HG02943 (cell line): ENCODE measurements around the gene PHF2.

Experiments
- ATAC-seq: cut with Tn5 transposase; IDR thresholded peaks from one replicate; pipeline ENCODE4 v1.9.1; 2021; ENCODE audit warnings: mild to moderate bottlenecking, low read depth, moderate library complexity; ENCODE audit not compliant: unreplicated experiment

Gene PHF2

DNA sequence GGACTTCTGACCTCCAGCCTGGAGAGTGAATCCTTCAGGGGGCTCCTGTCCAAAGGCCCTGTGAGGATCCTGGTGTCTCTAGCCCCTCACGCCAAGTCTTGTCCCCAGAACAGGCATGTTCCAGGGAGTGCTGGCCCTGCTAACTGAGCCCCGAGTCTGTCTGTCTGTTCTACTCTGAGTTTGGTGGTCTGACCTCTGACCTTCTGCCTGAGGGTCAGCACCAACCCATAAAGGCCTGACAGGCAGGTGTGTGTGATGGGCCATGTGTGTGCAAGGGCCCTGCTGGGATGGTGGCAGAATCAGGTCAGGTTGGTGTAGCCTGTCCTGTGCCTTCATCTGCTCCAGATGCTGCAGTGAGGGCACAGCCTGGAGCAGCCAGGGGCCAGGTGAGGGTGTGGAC lies 46.3 kb downstream of the PHF2 start:
- ATAC-seq: no peak

DNA sequence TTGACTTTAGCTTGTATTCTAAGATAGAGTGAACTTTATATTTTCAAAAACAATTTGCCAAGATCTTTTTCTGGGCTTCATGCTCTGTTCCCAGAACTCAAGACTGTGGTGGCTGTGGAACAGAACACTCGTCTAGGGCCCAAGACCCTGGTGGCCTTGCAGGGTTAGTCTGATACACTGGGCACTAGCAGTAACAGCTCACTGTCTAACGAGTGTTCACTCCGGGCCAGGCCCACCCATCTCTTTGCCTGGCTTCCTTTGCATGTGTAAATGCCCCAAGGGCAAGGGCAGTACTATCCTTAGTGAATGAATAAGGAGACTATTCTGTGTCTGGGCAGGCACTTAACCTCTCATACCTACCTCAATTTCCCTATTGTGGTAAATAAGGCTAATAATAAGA lies 47.4 kb downstream of the PHF2 start:
- ATAC-seq: no peak

GRCh38 chr9:93624431-93624834 lies 48.0 kb downstream of the PHF2 start:
- no peak for ATAC-seq

- no peak for ATAC-seq
Measured at GRCh38 chr9:93624977-93625376, 48.6 kb downstream of the PHF2 start.

DNA sequence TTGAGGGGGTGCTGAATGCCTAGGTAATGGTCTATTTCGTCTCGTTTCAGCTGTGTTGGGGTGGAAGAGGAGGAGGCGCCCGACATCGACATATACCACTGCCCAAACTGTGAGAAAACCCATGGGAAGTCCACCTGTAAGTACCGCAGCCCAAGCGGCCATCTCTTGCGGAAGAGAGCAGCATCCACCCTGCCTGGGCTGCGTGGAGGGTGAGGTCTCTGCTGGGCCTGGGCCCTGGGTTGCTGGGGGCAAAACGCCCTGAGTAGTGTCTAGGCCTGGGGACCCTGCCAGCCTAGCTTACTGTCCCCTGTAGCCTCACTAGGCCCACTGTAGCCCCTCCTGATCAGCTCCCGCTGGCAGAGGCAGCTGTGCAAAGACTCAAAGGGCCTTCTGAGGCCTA lies 53.5 kb downstream of the PHF2 start:
- no peak for ATAC-seq

DNA sequence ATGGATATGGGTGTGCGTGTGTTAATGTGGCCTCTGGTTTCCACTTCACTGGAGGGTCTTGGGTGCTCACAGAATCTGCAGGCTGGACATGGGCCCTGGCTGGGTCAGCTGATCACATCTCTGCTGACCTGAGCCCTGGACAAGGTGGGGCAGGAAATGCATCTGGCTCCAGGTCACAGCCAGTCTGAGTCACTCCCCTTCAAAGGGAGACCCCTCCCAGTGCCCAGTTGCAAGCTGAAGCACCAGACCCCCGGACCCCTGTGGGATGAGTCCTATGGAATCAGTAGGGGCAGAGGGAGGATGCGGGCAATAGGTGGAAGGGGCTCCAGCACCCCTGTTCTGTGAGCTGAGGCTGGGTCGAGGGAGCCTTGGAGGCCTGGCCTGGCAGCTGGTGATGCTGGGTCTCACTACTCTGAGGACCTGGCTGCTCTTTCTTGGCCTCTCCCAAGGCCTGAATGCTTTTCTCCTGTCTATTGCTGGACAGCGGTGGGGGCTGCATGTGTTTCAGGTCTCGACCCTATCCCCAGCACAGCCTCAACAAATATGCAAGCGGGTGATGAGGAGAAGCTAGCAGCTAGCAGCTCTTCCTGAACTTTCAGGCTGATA lies 54.5 kb downstream of the PHF2 start:
- no peak for ATAC-seq

- ATAC-seq: no peak
Measured at GRCh38 chr9:93633492-93634221, 57.3 kb downstream of the PHF2 start.

DNA sequence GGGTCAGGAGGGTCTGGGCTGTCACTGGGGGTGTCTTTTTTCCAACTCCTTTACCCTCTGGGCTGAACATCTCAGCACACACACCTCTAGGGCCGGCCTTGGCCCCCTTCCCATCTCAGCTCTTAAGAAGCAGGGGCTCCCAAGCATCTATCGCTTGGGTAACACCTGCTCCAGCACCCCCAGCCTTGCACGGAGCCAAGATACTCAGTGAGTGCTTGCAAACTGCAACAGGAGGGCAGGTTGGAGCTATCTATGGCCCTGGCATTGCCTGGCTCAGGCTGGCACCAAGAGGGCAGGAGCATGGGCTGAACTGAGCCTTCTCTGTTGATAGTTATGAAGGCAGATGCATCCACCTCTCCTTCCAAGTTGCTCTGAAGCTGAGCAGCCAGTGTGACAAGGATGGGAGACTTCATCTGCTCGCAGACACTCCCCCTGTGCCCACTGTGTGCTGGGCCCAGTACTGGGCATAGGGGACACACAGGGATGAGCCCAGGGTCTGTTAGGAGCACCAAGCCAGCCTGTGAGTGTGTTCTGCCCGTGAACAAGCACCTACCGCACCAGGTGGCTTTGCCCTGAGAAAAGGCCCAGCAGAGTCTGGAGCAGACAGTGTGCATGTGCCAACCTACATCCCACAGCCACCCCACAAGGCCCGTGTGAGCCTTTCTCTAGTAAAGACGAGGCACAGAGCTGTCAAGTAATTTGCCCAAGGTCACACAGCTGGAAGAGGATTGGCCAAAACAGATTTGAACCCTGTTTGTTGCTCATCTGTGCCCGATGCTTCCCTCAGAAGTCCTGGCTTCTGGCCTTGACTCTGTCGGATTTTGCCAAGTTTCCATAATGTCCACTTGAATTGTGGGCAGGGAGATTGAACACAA lies 58.2 kb downstream of the PHF2 start:
- no peak for ATAC-seq

GRCh38 chr9:93635186-93636107 lies 59.1 kb downstream of the PHF2 start:
- no peak for ATAC-seq

DNA sequence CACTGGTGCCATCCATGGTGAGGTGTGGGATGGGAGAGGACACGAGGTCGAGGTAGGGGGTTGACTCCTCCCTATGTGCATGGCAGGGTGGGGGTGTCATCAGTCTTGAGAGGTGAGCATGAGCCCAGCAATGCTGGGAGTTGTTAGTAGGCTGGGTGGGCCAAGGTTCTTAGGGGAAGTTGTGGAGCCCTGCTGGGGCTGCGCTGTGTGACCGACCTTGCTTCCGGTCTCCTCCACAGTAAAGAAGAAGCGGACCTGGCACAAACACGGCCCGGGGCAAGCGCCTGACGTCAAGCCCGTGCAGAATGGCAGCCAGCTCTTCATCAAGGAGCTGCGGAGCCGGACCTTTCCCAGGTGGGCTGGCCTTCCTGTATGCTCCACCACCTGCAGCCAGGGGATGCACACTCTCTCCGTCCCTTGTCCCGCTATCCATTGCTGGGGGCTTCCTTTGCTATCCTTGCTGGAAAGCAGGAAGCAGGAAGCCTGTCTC lies 59.8 kb downstream of the PHF2 start:
- no peak for ATAC-seq

DNA sequence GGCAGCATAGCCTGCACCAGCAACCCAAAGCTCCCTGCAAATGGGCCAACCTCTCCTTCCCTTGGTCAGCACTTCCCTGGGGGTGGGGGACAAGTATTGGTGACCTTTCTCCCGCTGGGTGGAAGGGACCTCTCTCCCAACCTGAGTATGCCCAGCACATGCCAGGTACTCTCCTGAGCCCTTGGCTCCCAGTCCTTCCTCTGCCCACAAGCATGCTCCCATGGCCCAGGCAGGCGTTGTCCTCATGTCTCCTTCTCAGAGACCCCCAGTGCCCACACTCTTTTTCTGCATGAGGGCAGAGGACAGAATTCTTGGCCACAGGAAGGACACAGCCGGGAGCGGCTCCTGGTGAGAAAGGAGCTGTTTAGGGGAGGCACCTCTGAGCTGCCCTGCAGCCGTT lies 60.3 kb downstream of the PHF2 start:
- ATAC-seq: no peak

- ATAC-seq: no peak
Measured at GRCh38 chr9:93637886-93638285, 61.5 kb downstream of the PHF2 start.

- no peak for ATAC-seq
Measured at GRCh38 chr9:93640027-93640426, 63.6 kb downstream of the PHF2 start.

GRCh38 chr9:93642961-93643360 lies 66.6 kb downstream of the PHF2 start:
- no peak for ATAC-seq

GRCh38 chr9:93644397-93645088 lies 68.2 kb downstream of the PHF2 start:
- ATAC-seq: no peak

- ATAC-seq: no peak
Measured at GRCh38 chr9:93645149-93645889, 68.9 kb downstream of the PHF2 start.

GRCh38 chr9:93645921-93646639 lies 69.7 kb downstream of the PHF2 start:
- no peak for ATAC-seq

DNA sequence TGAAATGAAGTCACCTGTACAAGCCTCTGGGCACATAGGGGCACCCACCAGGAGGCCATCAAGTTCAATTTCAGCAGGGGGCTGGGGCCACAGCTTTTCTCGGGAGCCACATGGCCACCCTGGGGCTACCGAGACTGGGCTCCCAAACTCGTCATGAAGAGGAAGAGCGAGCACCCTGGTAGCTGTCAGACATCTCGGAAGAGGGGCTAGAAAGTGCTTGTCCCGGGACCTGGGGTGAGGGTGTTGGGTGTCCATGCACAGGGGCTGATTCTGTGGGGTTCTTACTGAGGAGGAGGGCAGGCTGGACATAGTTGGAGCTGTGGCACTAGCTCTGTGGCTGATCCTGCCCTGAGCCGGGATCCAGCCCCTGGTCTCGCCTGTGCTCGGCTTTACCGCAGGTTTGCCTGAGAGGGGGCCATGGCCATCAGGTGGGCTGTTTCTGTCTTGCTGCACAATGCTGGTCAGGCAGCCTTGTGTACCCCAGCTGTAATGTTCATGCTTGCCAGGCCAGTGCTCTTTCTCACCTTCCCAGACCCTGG lies 70.3 kb downstream of the PHF2 start:
- no peak for ATAC-seq
